ENCODE data around the gene HPDL. TPM values are rescaled to one million over a fixed set of nuclear protein-coding genes. Genes with fewer than 3 reads are reported as not detected.

The HPDL gene
- total RNA-seq, 1 donor from 2014 or later, result 8.0 TPM

- Mint-ChIP-seq H3K9me3 (no peaks in the 10 kb centered on the region), H3K4me1 (ENCODE audit: unreplicated experiment) (peaks cover 13% of the 10 kb centered on the region), H3K36me3 (peaks cover 5% of the 10 kb centered on the region), H3K27me3 (no peaks in the 10 kb centered on the region), H3K4me3 (no peak overlapping the region), H3K27ac (peak overlapping the region; percentile 57)
- TF ChIP-seq CTCF (conservative IDR thresholded peaks at IDR 0.05), result no peak
- DNase-seq (ENCODE audit: extremely low spot score, unreplicated experiment), result no peak
Measured at GRCh38 chr1:45348609-45348965, 21.9 kb downstream of the HPDL start.

- no peak for DNase-seq (ENCODE audit: extremely low spot score, unreplicated experiment)
- Mint-ChIP-seq H3K27me3 (no peaks in the 10 kb centered on the region), H3K27ac (peak overlapping the region; percentile 57), H3K36me3 (peaks cover 5% of the 10 kb centered on the region), H3K9me3 (no peaks in the 10 kb centered on the region), H3K4me3 (peak overlapping the region; percentile 49), H3K4me1 (ENCODE audit: unreplicated experiment) (peaks cover 13% of the 10 kb centered on the region)
- TF ChIP-seq CTCF (conservative IDR thresholded peaks at IDR 0.05), result no peak
Measured at GRCh38 chr1:45348966-45349677, 22.4 kb downstream of the HPDL start.

DNA sequence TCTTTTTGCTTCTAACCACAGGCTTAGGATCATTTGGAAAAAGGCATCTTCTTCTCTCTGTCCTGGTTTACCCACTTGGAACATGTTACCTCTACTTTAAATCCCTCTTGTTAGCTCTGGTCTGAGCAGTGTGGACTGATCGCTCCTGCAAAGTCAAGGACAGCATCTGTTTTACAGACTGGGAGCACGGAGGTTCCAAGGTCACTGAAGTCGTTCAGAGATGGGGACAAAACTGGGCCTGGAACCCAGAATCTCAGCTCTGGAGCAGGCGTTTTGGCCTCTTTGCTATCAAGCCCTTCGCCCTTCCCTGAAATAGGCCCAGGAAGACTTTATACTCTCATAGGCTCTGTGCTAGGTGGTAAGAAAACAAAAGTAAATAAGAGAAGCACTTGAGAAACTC is 24.8 kb downstream of the HPDL start:
- Mint-ChIP-seq H3K4me3 (no peak overlapping the region), H3K27me3 (no peaks in the 10 kb centered on the region), H3K4me1 (ENCODE audit: unreplicated experiment) (peaks cover 21% of the 10 kb centered on the region), H3K9me3 (no peaks in the 10 kb centered on the region), H3K36me3 (no peaks in the 10 kb centered on the region), H3K27ac (no peak overlapping the region)
- no peak for DNase-seq (ENCODE audit: extremely low spot score, unreplicated experiment)
- TF ChIP-seq CTCF (conservative IDR thresholded peaks at IDR 0.05), result no peak

GRCh38 chr1:45353685-45354084 is 27.0 kb downstream of the HPDL start:
- H3K27me3 Mint-ChIP-seq, result no peaks in the 10 kb centered on the region
- H3K9me3 Mint-ChIP-seq, result no peaks in the 10 kb centered on the region
- DNase-seq (ENCODE audit: extremely low spot score, unreplicated experiment), result no peak
- H3K4me1 Mint-ChIP-seq (ENCODE audit: unreplicated experiment), result peaks cover 14% of the 10 kb centered on the region
- TF ChIP-seq CTCF (conservative IDR thresholded peaks at IDR 0.05), result no peak
- H3K36me3 Mint-ChIP-seq, result no peaks in the 10 kb centered on the region
- H3K27ac Mint-ChIP-seq, result no peak overlapping the region
- no peak overlapping the region for H3K4me3 Mint-ChIP-seq

DNA sequence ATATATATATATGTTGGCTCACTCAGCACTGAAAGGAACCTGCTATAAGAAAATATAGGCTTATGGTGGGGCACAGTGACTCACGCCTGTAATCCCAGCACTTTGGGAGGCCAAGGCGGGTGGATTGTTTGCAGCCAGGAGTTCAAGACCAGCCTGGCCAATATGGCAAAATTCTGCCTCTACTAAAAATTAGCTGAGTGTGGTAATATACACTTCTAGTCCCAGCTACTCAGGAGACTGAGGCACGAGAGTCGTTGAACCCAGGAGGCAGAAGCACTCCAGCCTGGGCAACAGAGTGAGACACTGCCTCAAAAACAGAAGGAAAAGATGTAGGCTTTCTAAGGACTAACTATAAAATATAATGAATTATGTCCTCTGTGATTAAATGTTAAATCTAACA is 28.1 kb downstream of the HPDL start:
- TF ChIP-seq CTCF (conservative IDR thresholded peaks at IDR 0.05), result no peak
- no peak for DNase-seq (ENCODE audit: extremely low spot score, unreplicated experiment)
- H3K27ac Mint-ChIP-seq, result no peak overlapping the region
- no peaks in the 10 kb centered on the region for H3K27me3 Mint-ChIP-seq
- H3K4me1 Mint-ChIP-seq (ENCODE audit: unreplicated experiment), result peaks cover 8% of the 10 kb centered on the region
- H3K4me3 Mint-ChIP-seq, result no peak overlapping the region
- H3K36me3 Mint-ChIP-seq, result no peaks in the 10 kb centered on the region
- no peaks in the 10 kb centered on the region for H3K9me3 Mint-ChIP-seq
